Tibial nerve (tissue), 4 donors: Measurements from ENCODE around the gene GP1BA.

Source experiments
- EP300 ChIP-seq, 2 donors: sonication (generic); formaldehyde crosslinking; IDR thresholded peaks; one replicate each; pipeline ENCODE4 v1.6.1; 2017; ENCODE audit warnings: antibody characterized with exemption in 2 of 2, mild to moderate bottlenecking in 1 of 2
- POLR2A ChIP-seq, 2 donors: fragments of 450-650 bp; IDR thresholded peaks; one replicate each; pipeline ENCODE4 v1.6.1; 2017; ENCODE audit warnings: antibody characterized with exemption in 2 of 2, mild to moderate bottlenecking in 2 of 2, moderate library complexity in 2 of 2
- TF ChIP-seq, protein P1 (sequence below), 5 experiments: fragments of 200-600 bp in 3 of 5; fragments of 450-650 bp in 2 of 5; sonication (generic) in 3 of 5; IDR thresholded peaks; one replicate each; pipeline ENCODE4 v1.5.1; 2016 to 2019; ENCODE audit warnings: antibody characterized with exemption in 5 of 5, mild to moderate bottlenecking in 3 of 5, moderate library complexity in 2 of 5

- TF ChIP-seq, protein P1, sequence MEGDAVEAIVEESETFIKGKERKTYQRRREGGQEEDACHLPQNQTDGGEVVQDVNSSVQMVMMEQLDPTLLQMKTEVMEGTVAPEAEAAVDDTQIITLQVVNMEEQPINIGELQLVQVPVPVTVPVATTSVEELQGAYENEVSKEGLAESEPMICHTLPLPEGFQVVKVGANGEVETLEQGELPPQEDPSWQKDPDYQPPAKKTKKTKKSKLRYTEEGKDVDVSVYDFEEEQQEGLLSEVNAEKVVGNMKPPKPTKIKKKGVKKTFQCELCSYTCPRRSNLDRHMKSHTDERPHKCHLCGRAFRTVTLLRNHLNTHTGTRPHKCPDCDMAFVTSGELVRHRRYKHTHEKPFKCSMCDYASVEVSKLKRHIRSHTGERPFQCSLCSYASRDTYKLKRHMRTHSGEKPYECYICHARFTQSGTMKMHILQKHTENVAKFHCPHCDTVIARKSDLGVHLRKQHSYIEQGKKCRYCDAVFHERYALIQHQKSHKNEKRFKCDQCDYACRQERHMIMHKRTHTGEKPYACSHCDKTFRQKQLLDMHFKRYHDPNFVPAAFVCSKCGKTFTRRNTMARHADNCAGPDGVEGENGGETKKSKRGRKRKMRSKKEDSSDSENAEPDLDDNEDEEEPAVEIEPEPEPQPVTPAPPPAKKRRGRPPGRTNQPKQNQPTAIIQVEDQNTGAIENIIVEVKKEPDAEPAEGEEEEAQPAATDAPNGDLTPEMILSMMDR (IDR thresholded peaks at IDR 0.05): no peak
- TF ChIP-seq POLR2A (IDR thresholded peaks at IDR 0.05) (no peak), EP300 (IDR thresholded peaks at IDR 0.05) (no peak)
These were observed 12.1 kb downstream of the GP1BA start for GRCh38 chr17:4944163-4944553.
